Measurements from ENCODE around the gene SPRED3. TPM values are rescaled to one million over a fixed set of nuclear protein-coding genes. Genes with fewer than 3 reads are reported as not detected.

Gene SPRED3
- total and polyA plus RNA-seq, 9 of the 15 experiments (the other 6 are each of a cell fraction or from before 2014, with no cell fraction given): 0.05 to 1.3 (median 0.36) TPM

DNA sequence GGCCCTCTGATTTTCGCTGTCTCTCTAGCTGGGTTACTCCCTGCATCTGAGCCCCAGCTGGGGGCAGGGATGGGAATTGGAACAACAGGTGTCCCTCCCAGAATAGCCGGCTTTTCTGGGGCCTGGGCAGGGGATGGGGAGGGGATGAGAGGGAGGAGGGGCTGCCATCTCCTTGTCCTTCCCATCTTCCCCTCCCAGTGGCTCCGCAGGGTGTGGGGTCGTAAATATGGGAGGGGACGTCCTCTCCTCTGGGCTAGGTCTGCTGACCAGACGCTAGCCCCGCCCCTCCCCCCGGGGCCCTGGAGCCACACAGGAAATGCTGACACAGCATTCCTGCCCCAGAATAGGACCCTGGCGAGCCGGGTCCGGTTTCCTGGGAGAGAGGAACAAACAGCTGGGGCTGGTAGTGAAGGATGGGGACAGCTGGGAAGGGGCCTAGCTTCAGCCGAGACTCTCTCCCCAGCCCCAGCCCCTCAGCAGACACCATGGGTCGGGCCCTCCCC, 46.1 kb downstream of the SPRED3 start:
- H3K9ac ChIP-seq (ENCODE audit: insufficient read depth in 1 of 2, low read depth in 2 of 2, low read length in 2 of 2): peak overlapping the region; percentile 49 to 87
- 4% methylated on average over 9 of the region's 13 CpGs for WGBS (ENCODE audit: insufficient coverage, low coverage, missing lambda C conversion rate)
- H3K4me1 ChIP-seq (replicated peaks in 1 of 2; ENCODE audit: control insufficient read depth in 2 of 2, insufficient read depth in 2 of 2, low read length in 2 of 2): peaks cover 21 to 24% of the 10 kb centered on the region in 2 experiments
- ChIA-PET POLR2A (interaction anchor here (0.5 to 1.3 kb wide), 4 partner anchors 19 to 1413 kb away, joined by 3 to 7 read pairs (median 6); partner anchors contain the start of gene GGN), CTCF (ENCODE audit: low intra/inter-chr PET ratio) (no interaction called here)
- H4K20me1 ChIP-seq (replicated peaks; ENCODE audit: control insufficient read depth, insufficient read depth, low read length): no peaks in the 10 kb centered on the region
- in situ Hi-C loops (cut with MboI) (no loop called here), intact Hi-C loops (cut with micrococcal nuclease) (no loop called here)
- no peaks in the 10 kb centered on the region for H3K27me3 ChIP-seq (ENCODE audit: control insufficient read depth in 2 of 2, insufficient read depth in 2 of 2, low read length in 2 of 2)
- no peaks in the 10 kb centered on the region for H3K9me3 ChIP-seq (replicated peaks; ENCODE audit: control insufficient read depth, insufficient read depth, low read depth, low read length)
- H2AFZ ChIP-seq (ENCODE audit: low read depth, low read length): peak overlapping the region; percentile 73
- no peak for FAIRE-seq
- no peaks in the 10 kb centered on the region for H3K36me3 ChIP-seq (ENCODE audit: control insufficient read depth, insufficient read depth, low read length)
- peak; percentile 69 to 81 (median 72) for DNase-seq (ENCODE audit: extremely low read depth in 1 of 4, low spot score in 3 of 4)
- H3K27ac ChIP-seq (ENCODE audit: extremely low read depth, low read depth, low read length): peak overlapping the region; percentile 61
- H3K4me2 ChIP-seq (ENCODE audit: insufficient read depth, low read length): peak overlapping the region; percentile 71
- peak; percentile 73 for ATAC-seq
- peak overlapping the region; percentile 31 for H3K4me3 ChIP-seq
- BruUV-seq (replicated peaks): no TSS peak
- no peaks in the 10 kb centered on the region for H3K9me1 ChIP-seq (ENCODE audit: control insufficient read depth, insufficient read depth, low read length)
- H3K79me2 ChIP-seq (ENCODE audit: control insufficient read depth, insufficient read depth, low read length): 0 out of 3 replicates have a peak, but pooled peaks cover 6% of the 10 kb centered on the region
- no peak for TF ChIP-seq TAF9B (IDR thresholded peaks at IDR 0.05; ENCODE audit: partially characterized antibody)
- TF ChIP-seq LEF1 (IDR thresholded peaks at IDR 0.05): no peak
- TF ChIP-seq RBM34 (IDR thresholded peaks at IDR 0.05; ENCODE audit: borderline replicate concordance, insufficient read depth, low read length): no peak
- no peak for TF ChIP-seq ZNF253 (CRISPR knock-in tag; conservative IDR thresholded peaks at IDR 0.05)
- no peak for TF ChIP-seq L3MBTL2 (IDR thresholded peaks at IDR 0.05)
- no peak for TF ChIP-seq GTF3C2 (IDR thresholded peaks at IDR 0.05; ENCODE audit: borderline replicate concordance, extremely low read depth, insufficient read length)
- no peak for TF ChIP-seq ARID4B (CRISPR knock-in tag; IDR thresholded peaks at IDR 0.05)
- no peak for TF ChIP-seq ELK3 (CRISPR knock-in tag; IDR thresholded peaks at IDR 0.05)
- TF ChIP-seq IFI16 (CRISPR knock-in tag; IDR thresholded peaks at IDR 0.05): no peak
- peak; percentile 12 for TF ChIP-seq NEUROD1 (IDR thresholded peaks at IDR 0.05; ENCODE audit: borderline replicate concordance, low read depth, low read length, partially characterized antibody)
- no peak for TF ChIP-seq MED1 (CRISPR knock-in tag; IDR thresholded peaks at IDR 0.05; ENCODE audit: borderline replicate concordance)
- TF ChIP-seq ASH1L (IDR thresholded peaks at IDR 0.05; ENCODE audit: borderline replicate concordance, low read depth, partially characterized antibody): no peak
- no peak for TF ChIP-seq RBM14 (IDR thresholded peaks at IDR 0.05; ENCODE audit: borderline replicate concordance, insufficient read depth, low read depth, low read length)
